Measurements from ENCODE around the gene RNF149. TPM values are rescaled to one million over a fixed set of nuclear protein-coding genes. Genes with fewer than 3 reads are reported as not detected.
"Not testable (repeated sequence)": the region's sequence is repeated elsewhere in the genome, so short reads cannot be mapped to it uniquely, and the experiment has no call there.

The RNF149 gene, protein sequence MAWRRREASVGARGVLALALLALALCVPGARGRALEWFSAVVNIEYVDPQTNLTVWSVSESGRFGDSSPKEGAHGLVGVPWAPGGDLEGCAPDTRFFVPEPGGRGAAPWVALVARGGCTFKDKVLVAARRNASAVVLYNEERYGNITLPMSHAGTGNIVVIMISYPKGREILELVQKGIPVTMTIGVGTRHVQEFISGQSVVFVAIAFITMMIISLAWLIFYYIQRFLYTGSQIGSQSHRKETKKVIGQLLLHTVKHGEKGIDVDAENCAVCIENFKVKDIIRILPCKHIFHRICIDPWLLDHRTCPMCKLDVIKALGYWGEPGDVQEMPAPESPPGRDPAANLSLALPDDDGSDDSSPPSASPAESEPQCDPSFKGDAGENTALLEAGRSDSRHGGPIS
- total RNA-seq (113 TPM), polyA plus RNA-seq (26.3 TPM)

DNA sequence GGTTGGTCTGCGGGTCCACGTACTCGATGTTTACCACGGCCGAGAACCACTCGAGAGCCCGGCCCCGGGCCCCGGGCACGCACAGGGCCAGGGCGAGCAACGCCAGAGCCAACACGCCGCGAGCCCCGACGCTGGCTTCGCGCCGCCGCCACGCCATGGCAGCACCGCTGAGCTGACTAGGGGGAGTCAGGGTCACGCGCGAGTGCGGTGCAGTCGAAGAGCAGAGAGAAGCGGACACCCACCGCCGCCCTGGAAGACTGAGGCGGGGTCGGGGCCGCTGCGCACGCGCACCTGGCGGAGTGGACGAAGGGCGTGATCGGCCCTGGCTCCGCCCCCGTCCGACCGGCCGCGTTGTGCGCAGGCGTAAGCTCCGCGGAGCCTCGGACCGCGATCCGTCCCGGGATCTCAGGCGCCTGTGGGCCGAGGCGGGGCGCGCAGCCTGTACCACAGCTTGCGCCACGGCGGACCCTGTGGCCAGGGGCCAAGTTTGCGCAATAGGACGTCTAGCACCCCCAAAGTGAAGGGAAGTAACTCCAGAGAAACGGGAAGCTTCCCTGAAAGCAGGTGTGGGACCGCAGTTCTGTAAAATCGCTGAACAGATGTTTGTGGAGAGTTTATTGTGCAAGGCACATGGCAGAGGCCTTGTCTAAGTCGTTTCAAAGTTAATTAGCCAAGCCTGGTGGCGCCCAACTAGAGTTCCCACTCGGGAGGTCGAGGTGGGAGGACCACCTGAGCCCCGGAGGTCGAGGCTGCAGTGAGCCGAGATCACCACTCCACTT lies at the start of gene RNF149:
Gene RNF149, minus strand, starts transcription at position 270 of the 779 bp plus-strand sequence. Its CDS starts 113 bp downstream, at position 157.
- Histone ChIP-seq H3K27ac (ENCODE audit: low read depth) (peak within 1 kb of the TSS; percentile 92), H3K4me1 (ENCODE audit: insufficient read depth) (no peaks in the 10 kb centered on the region), H3K4me3 (ENCODE audit: low read depth, low read length) (peak within 1 kb of the TSS; percentile 73), H3K36me3 (ENCODE audit: insufficient read depth) (no peaks in the 10 kb centered on the region)
- peak; percentile 72 for DNase-seq (ENCODE audit: extremely low spot score)
- 3% methylated on average over 76 of the region's 76 CpGs for WGBS

DNA sequence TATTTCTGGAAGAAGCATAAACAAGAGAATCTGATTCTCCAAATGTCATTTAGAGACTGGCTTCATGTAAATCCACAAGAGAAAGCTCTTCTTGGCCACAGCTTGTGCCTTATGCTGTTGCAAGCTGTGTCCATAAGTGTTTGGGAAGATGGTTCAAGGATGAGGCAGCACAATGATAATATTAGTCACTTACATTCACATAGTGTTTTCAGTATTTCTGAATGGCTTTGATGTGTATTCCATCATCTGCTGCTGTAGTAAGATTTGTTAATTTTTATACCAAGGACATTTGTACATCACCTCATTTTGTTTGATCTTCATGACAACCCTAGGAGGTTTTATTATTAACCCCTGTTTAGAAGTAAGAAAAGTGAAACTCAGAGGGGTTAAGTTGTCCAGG lies 48.9 kb upstream of the RNF149 start:
- DNase-seq (ENCODE audit: extremely low spot score) = no peak
- no peaks in the 10 kb centered on the region for H3K36me3 ChIP-seq (ENCODE audit: insufficient read depth)
- no peak overlapping the region for H3K27ac ChIP-seq (ENCODE audit: low read depth)
- H3K4me3 ChIP-seq (ENCODE audit: low read depth, low read length) = no peak overlapping the region
- H3K4me1 ChIP-seq (ENCODE audit: insufficient read depth) = no peaks in the 10 kb centered on the region

DNA sequence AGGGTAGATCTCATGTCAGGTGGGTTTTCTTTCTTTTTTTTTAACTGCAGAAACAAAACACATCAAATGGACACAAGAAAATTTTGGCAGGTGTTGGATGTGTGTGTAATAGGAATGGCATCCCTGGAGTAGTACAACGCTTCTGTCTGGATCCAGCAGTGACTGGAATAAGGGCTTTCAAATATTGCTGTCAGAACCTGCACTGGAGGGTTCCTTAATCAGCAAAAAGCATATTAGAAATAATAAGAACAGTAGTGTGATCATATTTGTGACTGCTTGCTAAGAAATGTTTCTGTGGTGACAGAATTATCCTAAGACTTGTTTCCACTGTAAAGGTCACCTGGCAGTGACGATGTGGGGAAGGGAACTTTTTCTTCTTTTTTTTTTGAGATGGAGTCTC lies 48.0 kb upstream of the RNF149 start:
- Histone ChIP-seq H3K4me3 (ENCODE audit: low read depth, low read length) (no peak overlapping the region), H3K27ac (ENCODE audit: low read depth) (no peak overlapping the region), H3K36me3 (ENCODE audit: insufficient read depth) (no peaks in the 10 kb centered on the region), H3K4me1 (ENCODE audit: insufficient read depth) (no peaks in the 10 kb centered on the region)
- no peak for DNase-seq (ENCODE audit: extremely low spot score)
- 65% methylated on average over 2 of the region's 2 CpGs for WGBS

DNA sequence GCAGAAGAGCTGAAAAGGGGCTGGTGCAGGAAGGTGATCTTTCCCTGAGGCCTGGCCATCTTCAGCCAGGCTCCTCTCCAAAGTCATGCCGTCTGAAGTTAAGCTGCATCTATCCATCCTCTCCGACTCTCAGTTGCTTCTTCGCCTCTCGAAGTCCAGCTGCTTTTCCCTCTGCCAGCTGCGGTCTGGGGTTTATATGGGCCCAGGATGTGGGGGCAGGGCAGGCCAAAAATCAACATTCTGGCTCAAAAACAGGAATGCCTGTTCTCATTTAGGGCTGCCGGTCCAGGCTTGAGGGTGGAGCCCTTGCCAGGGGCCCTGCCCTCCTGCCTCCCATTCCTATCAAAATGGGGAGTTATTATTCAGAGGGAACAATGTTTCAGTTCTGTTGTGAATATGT lies 47.6 kb upstream of the RNF149 start:
- no peak for DNase-seq (ENCODE audit: extremely low spot score)
- no peak overlapping the region for H3K4me3 ChIP-seq (ENCODE audit: low read depth, low read length)
- no peaks in the 10 kb centered on the region for H3K4me1 ChIP-seq (ENCODE audit: insufficient read depth)
- no peak overlapping the region for H3K27ac ChIP-seq (ENCODE audit: low read depth)
- 62% methylated on average over 6 of the region's 6 CpGs for WGBS
- H3K36me3 ChIP-seq (ENCODE audit: insufficient read depth) = no peaks in the 10 kb centered on the region

DNA sequence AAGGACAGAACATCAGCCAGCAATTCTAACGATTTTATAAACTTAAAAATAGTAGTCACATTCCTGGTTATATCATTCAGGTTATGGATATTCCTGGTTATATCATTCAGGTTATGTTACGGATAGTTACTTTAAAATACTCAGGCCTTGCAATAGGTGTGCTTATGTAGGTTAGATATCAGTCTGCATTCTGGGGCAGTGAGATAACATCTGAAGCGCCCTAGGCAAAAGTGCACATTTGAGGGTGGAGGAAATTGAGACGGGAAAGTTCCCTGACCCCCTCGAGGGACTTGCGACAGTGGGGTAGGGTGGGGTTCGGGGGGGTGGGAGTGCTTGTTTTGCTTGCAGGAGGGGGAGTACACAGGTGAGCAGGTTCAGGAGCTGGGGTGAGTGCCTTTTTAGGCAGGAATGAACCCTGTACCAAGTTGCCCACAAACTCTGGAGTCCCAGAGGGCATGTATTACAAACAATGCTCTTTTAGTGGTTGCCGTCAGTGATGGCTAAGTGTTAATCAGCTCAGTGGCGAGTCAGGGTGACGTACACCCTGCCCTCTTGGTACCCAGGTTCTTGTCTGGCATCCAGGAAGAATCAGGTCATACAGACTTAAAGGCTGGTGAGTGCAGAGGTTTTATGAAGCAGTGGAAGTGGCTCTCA lies 47.0 kb upstream of the RNF149 start:
- Histone ChIP-seq H3K27ac (ENCODE audit: low read depth) (no peak overlapping the region), H3K36me3 (ENCODE audit: insufficient read depth) (no peaks in the 10 kb centered on the region), H3K4me3 (ENCODE audit: low read depth, low read length) (no peak overlapping the region), H3K4me1 (ENCODE audit: insufficient read depth) (no peaks in the 10 kb centered on the region)
- DNase-seq (ENCODE audit: extremely low spot score) = no peak
- WGBS = 81% methylated on average over 10 of the region's 10 CpGs

DNA sequence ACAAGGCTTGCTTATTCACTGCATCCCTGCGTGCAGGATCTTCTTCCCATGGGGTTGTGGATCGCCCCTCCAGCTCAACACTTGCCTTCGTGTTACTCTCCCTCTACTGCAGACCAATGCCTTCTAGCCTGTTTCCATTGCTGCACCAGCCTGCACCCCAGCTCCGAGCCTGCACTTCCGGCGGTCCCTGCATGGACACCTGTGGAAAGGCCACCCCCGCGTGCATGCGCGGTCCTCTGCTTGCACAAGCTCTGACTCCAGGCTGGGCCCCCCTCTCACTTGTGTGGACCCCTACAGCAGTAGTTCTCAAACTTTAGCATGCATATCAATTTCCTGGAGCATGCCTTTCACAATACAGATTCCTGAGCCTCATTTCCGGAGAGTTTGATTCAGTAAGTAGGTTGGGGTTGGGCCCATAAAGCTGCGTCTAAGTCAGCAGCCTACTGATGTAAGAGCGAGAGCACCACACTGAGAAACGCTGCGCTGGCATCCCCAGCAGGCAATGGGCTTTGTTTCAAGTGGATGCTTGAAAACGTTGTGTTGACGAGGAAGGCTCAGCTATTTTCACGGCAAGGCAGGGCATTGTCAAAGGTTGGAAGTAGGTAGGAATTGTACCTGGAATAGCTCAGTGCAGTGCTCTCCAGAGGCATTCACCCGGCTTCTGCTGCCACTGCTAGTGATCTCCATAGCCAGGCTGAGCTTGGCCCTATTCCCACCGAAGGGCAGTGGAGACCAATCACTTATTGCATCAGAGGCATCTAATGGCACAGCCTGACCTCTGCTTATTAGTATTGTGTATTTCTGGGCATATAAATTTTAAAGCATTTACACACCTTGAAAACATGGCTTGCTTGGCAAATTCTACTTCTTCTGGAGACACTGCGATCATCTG lies 46.2 kb upstream of the RNF149 start:
- Histone ChIP-seq H3K4me3 (ENCODE audit: low read depth, low read length) (no peak overlapping the region), H3K4me1 (ENCODE audit: insufficient read depth) (no peaks in the 10 kb centered on the region), H3K27ac (ENCODE audit: low read depth) (no peak overlapping the region), H3K36me3 (ENCODE audit: insufficient read depth) (no peaks in the 10 kb centered on the region)
- no peak for DNase-seq (ENCODE audit: extremely low spot score)
- 86% methylated on average over 21 of the region's 21 CpGs for WGBS

DNA sequence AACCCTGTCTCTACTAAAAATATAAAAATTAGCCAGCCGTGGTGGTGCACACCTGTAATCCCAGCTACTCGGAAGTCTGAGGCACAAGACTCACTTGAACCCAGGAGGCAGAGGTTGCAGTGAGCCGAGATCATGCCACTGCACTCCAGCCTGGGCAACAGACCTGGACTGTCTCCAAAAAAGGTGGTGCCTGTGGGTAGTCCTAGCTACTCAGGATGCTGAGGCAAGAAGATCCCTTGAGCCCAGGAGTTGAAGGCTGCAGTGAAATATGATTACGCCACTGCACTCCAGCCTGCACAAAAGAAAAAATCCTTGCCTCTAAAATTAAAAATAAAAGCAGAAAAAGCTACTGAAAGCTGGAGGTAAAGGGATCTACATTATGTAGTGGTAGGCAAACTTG lies 44.1 kb upstream of the RNF149 start:
- not testable (repeated sequence) for DNase-seq (ENCODE audit: extremely low spot score); H3K27ac ChIP-seq (ENCODE audit: low read depth); H3K36me3 ChIP-seq (ENCODE audit: insufficient read depth); H3K4me3 ChIP-seq (ENCODE audit: low read depth, low read length); H3K4me1 ChIP-seq (ENCODE audit: insufficient read depth)
- WGBS = 88% methylated on average over 4 of the region's 4 CpGs

DNA sequence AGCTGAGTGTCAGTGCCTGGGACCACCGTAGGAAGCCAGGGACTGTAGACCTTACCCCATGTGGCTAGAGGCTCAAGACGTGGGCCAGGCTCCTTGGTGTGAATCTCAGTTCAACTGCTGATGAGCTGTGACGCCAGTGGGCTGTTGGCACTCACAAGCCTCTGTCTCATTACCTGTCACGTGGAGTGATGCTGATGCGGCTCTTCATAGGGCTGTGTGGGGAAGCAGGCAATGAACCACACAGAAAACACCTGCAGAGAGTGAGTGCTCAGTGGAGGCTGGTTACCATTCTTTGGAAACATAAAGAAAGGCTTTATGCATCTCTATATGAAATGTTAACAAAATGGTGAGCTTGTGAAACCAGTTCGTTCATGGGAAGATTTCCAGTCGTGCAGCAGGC lies 42.7 kb upstream of the RNF149 start:
- H3K27ac ChIP-seq (ENCODE audit: low read depth) = no peak overlapping the region
- H3K4me3 ChIP-seq (ENCODE audit: low read depth, low read length) = no peak overlapping the region
- H3K4me1 ChIP-seq (ENCODE audit: insufficient read depth) = no peaks in the 10 kb centered on the region
- WGBS = 88% methylated on average over 7 of the region's 7 CpGs
- H3K36me3 ChIP-seq (ENCODE audit: insufficient read depth) = no peaks in the 10 kb centered on the region
- DNase-seq (ENCODE audit: extremely low spot score) = no peak

DNA sequence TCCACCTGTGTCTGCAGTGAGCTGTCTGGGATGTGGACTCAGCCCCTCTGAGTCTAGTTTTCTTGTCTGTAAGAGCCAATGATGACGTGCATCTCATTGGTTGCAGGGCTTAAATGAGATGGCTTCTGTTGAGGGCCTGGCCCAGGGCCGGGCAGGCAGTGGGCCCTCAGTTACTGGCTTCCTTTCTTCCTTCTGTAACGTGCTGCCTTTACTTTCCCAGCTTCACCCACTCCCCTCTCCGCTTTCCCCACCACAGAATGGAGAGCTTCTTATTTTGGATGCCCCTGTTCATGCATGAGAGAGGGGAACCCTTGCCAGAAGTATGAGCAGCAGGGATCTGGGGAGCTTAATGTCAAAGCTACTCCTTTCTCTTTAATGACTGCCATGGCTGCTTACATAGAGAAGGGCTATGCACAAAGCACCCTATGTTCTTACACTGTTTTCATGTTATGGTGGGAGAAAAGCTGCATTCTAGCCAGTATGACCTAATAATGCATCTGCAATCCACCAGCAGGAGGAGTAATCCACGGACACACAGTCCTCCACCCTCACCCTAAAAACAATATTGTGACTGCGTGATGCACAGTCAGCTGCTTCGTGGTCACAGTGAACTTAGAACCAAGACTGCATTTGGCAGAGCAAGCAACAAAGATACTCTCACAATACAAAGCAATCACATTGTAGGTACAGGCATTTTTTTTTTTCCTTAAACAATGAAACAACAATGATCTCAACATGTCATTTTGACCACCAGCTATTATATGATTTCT lies 41.6 kb upstream of the RNF149 start:
- Histone ChIP-seq H3K36me3 (ENCODE audit: insufficient read depth) (no peaks in the 10 kb centered on the region), H3K4me1 (ENCODE audit: insufficient read depth) (no peaks in the 10 kb centered on the region), H3K4me3 (ENCODE audit: low read depth, low read length) (no peak overlapping the region), H3K27ac (ENCODE audit: low read depth) (no peak overlapping the region)
- WGBS = 72% methylated on average over 7 of the region's 7 CpGs
- DNase-seq (ENCODE audit: extremely low spot score) = no peak

DNA sequence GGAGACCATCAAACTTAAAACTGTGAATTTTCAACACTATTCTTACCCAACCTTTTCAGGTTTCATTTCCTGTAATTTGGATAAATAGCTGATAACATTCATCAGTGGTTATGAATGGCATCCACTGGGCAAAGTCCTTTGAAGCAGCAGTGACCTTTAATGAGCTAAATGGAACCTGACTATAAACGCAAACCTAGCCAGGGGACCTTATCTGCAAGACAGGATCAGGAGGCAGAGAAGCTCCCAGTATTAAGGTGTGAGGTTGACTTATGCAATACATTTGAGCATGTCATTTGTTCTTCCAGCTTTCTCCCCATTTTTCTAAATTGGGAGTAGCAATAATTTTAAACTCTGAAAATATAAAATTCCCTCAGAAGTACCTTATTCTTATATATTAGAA lies 40.4 kb upstream of the RNF149 start:
- no peak for DNase-seq (ENCODE audit: extremely low spot score)
- Histone ChIP-seq H3K4me1 (ENCODE audit: insufficient read depth) (no peaks in the 10 kb centered on the region), H3K27ac (ENCODE audit: low read depth) (no peak overlapping the region), H3K4me3 (ENCODE audit: low read depth, low read length) (no peak overlapping the region), H3K36me3 (ENCODE audit: insufficient read depth) (no peaks in the 10 kb centered on the region)
- 72% methylated on average over 1 of the region's 1 CpG for WGBS

DNA sequence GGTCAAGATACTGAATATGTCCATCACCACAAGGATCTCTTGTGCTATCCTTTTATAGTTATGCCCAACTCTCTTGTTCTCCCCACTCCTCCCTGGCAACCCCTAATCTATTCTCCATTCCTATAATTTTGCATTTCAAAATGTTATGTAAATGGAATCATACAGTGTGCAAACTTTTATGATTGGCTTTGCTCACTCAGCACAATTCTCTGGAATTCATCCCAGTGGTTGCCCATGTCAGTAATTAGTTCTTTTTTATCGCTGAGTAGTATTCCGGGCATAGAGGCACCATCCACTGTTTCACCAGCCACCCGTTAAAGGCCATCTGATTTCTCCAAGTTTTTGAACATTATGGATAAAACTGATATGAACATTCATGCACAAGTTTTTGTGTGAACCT lies 38.4 kb upstream of the RNF149 start:
- Histone ChIP-seq H3K36me3 (ENCODE audit: insufficient read depth) (no peaks in the 10 kb centered on the region), H3K4me3 (ENCODE audit: low read depth, low read length) (no peak overlapping the region), H3K4me1 (ENCODE audit: insufficient read depth) (no peaks in the 10 kb centered on the region), H3K27ac (ENCODE audit: low read depth) (no peak overlapping the region)
- no peak for DNase-seq (ENCODE audit: extremely low spot score)
- 96% methylated on average over 3 of the region's 3 CpGs for WGBS

DNA sequence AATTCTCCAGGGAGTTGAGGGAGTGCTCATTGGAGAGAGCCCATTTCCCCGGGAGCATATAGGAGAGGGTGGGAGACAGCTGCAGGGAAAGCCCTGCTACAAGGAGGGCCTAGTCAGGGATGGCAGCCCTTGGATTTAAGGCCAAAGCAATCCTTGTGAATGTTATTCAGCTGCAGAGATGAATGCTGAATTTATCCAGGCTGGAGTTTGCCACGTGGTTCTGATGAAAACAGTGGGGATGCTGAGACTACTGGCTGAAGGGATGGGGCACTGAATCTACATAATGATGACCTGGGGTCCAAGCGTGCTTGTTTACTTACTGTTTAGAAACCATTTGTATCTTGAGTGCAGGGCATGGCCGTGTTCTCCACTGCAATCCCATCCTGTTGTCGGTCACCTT lies 35.6 kb upstream of the RNF149 start:
- Histone ChIP-seq H3K4me3 (ENCODE audit: low read depth, low read length) (no peak overlapping the region), H3K4me1 (ENCODE audit: insufficient read depth) (no peaks in the 10 kb centered on the region), H3K27ac (ENCODE audit: low read depth) (no peak overlapping the region), H3K36me3 (ENCODE audit: insufficient read depth) (no peaks in the 10 kb centered on the region)
- 65% methylated on average over 5 of the region's 5 CpGs for WGBS
- no peak for DNase-seq (ENCODE audit: extremely low spot score)
